Right atrium auricular region (tissue), 2 donors: Measurements from ENCODE around the gene ZNF341. TPM values are rescaled to one million over a fixed set of nuclear protein-coding genes. Genes with fewer than 3 reads are reported as not detected.

Experiments
- DNase-seq: peaks from one replicate; pipeline ENCODE4 v3.0.0-alpha.2; 2019; ENCODE audit warnings: low spot score
- H3K27ac ChIP-seq, 2 donors: fragments of 200-600 bp; sonication (generic); 1 replicate in 1 of 2; 2 replicates in 1 of 2; pipeline ENCODE4 v1.5.1; 2016 to 2019
- H3K27me3 ChIP-seq, 2 donors: fragments of 200-600 bp; sonication (generic); one replicate each; pipeline versions ENCODE4 v1.5.1 to v1.6.0; 2017 to 2019
- H3K36me3 ChIP-seq: fragments of 200-600 bp; sonication (generic); one replicate; pipeline ENCODE4 v1.5.1; 2016
- H3K4me1 ChIP-seq, 2 donors: fragments of 200-600 bp; sonication (generic); one replicate each; pipeline versions ENCODE4 v1.5.1 to v1.6.0; 2017 to 2019
- H3K4me3 ChIP-seq, 2 donors: fragments of 200-600 bp; sonication (generic); 1 replicate in 1 of 2; 2 replicates in 1 of 2; pipeline ENCODE4 v1.5.1; 2017 to 2019; ENCODE audit warnings: mild to moderate bottlenecking in 1 of 2, moderate library complexity in 1 of 2
- H3K9me3 ChIP-seq, 2 donors: fragments of 200-600 bp; sonication (generic); one replicate each; pipeline ENCODE4 v1.5.1; 2019
- total RNA-seq, 2 donors: library from RNA; depleted of rRNA; stranded (reverse); fragments of >200 nt; gene quantifications; one replicate each; pipeline ENCODE4 v1.1.0, GENCODE V29; 2016
- TF ChIP-seq, protein P1 (sequence below), 2 donors: fragments of 200-600 bp; sonication (generic); IDR thresholded peaks; one replicate each; pipeline ENCODE4 v1.5.1; 2019; ENCODE audit warnings: antibody characterized with exemption in 2 of 2

ZNF341 gene
- total RNA-seq, 2 donors from 2014 or later = 1.0 to 1.8 TPM

DNA sequence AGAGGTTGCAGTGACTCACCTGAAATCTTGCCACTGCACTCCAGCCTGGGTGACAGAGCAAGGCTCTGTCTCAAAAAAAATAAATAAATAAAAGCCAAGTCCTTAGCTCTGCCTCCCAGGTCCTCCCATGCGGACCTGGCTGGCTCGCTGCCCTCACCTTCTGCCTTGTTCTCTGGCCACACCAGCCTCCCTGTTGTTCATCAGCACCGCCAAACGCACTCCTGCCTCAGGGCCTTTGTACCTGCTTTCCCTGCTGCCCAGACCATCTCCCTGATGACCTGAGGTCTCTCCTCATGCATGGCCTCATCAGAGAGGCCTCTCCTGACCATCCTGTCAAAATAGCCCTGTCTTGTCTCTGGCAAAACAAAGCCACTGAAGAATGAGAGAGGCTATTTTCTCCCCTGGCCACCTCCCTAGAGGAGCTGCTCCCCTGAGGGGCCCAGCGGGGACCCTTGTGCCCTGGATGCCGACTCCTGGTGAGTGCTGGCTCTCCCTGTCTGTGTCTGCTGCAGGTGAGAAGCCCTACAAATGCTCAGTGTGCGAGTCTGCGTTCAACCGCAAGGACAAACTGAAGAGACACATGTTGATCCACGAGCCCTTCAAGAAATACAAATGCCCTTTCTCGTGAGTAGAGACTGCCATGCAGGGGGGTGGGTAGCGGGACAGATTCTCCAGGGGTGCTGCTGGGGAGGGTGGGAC is 56.7 kb downstream of the ZNF341 start:
- H3K27me3 ChIP-seq = no peaks in the 10 kb centered on the region
- no peaks in the 10 kb centered on the region for H3K9me3 ChIP-seq
- no peak overlapping the region for H3K4me3 ChIP-seq
- no peak for DNase-seq
- H3K27ac ChIP-seq = no peak overlapping the region
- H3K36me3 ChIP-seq = peaks cover 6% of the 10 kb centered on the region
- peaks cover 0 to 17% of the 10 kb centered on the region in 2 donors for H3K4me1 ChIP-seq
- TF ChIP-seq, protein P1, sequence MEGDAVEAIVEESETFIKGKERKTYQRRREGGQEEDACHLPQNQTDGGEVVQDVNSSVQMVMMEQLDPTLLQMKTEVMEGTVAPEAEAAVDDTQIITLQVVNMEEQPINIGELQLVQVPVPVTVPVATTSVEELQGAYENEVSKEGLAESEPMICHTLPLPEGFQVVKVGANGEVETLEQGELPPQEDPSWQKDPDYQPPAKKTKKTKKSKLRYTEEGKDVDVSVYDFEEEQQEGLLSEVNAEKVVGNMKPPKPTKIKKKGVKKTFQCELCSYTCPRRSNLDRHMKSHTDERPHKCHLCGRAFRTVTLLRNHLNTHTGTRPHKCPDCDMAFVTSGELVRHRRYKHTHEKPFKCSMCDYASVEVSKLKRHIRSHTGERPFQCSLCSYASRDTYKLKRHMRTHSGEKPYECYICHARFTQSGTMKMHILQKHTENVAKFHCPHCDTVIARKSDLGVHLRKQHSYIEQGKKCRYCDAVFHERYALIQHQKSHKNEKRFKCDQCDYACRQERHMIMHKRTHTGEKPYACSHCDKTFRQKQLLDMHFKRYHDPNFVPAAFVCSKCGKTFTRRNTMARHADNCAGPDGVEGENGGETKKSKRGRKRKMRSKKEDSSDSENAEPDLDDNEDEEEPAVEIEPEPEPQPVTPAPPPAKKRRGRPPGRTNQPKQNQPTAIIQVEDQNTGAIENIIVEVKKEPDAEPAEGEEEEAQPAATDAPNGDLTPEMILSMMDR (IDR thresholded peaks at IDR 0.05) = no peak

GRCh38 chr20:33789109-33789857 is 57.5 kb downstream of the ZNF341 start:
- peaks cover 0 to 21% of the 10 kb centered on the region in 2 donors for H3K4me1 ChIP-seq
- TF ChIP-seq, protein P1 (IDR thresholded peaks at IDR 0.05) = no peak
- DNase-seq = no peak

DNA sequence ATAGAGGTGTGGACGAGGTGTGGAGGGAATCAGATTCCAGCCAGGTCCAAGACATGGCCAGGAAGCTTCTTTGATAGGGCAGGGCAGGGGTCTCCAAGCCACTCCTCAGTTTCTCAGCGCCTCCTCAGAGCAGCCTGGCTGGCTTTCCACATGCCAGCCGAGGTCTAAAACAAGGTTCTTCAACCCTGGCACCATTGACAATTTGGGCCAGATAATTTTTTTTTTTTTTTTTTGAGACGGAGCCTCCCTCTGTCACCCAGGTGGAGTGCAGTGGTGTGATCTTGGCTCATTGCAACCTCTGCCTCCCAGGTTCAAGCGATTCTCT is 58.0 kb downstream of the ZNF341 start:
- peaks cover 6% of the 10 kb centered on the region for H3K36me3 ChIP-seq
- TF ChIP-seq, protein P1 (IDR thresholded peaks at IDR 0.05) = no peak
- peak overlapping the region; percentile 55 to 61 for H3K27ac ChIP-seq
- H3K4me3 ChIP-seq = no peak overlapping the region
- no peak for DNase-seq
- H3K4me1 ChIP-seq = peaks cover 0 to 21% of the 10 kb centered on the region in 2 donors
- no peaks in the 10 kb centered on the region for H3K27me3 ChIP-seq
- no peaks in the 10 kb centered on the region for H3K9me3 ChIP-seq

More at GRCh38 chr20:33789109-33789857, 57.5 kb downstream of the ZNF341 start:
- no peak overlapping the region for H3K4me3 ChIP-seq
- no peaks in the 10 kb centered on the region for H3K9me3 ChIP-seq
- no peaks in the 10 kb centered on the region for H3K27me3 ChIP-seq
- H3K27ac ChIP-seq = peak overlapping the region; percentile 55 to 61
- H3K36me3 ChIP-seq = peaks cover 6% of the 10 kb centered on the region

GRCh38 chr20:33790566-33790965 is 58.8 kb downstream of the ZNF341 start:
- DNase-seq = no peak
- H3K4me1 ChIP-seq = peaks cover 0 to 21% of the 10 kb centered on the region in 2 donors
- no peaks in the 10 kb centered on the region for H3K9me3 ChIP-seq
- no peak overlapping the region for H3K27ac ChIP-seq
- H3K36me3 ChIP-seq = peaks cover 6% of the 10 kb centered on the region
- no peaks in the 10 kb centered on the region for H3K27me3 ChIP-seq
- no peak overlapping the region for H3K4me3 ChIP-seq
- TF ChIP-seq, protein P1 (IDR thresholded peaks at IDR 0.05) = no peak

GRCh38 chr20:33791021-33791420 is 59.2 kb downstream of the ZNF341 start:
- Histone ChIP-seq H3K4me3 (no peak overlapping the region), H3K27me3 (no peaks in the 10 kb centered on the region), H3K4me1 (peaks cover 0 to 21% of the 10 kb centered on the region in 2 donors), H3K36me3 (peaks cover 6% of the 10 kb centered on the region), H3K27ac (no peak overlapping the region), H3K9me3 (no peaks in the 10 kb centered on the region)
- DNase-seq = no peak
- TF ChIP-seq, protein P1 (IDR thresholded peaks at IDR 0.05) = no peak
